Measurements from ENCODE around the gene PNKP. TPM values are rescaled to one million over a fixed set of nuclear protein-coding genes. Genes with fewer than 3 reads are reported as not detected.
A peak's percentile ranks its signal among the peaks of the same experiment; 100 is the strongest.

PNKP gene
- total RNA-seq, 1 donor: 40.2 TPM

- TF ChIP-seq CTCF (IDR thresholded peaks at IDR 0.05; ENCODE audit: insufficient read depth, low read depth, low read length): no peak
- no peak for DNase-seq (ENCODE audit: low read depth)
- H3K4me3 ChIP-seq (ENCODE audit: low read depth, low read length): no peak overlapping the region
These were observed 41.4 kb upstream of the PNKP start for GRCh38 chr19:49908480-49909420.

GRCh38 chr19:49907745-49908446, 40.5 kb upstream of the PNKP start:
- no peak for DNase-seq (ENCODE audit: low read depth)
- no peak for TF ChIP-seq CTCF (IDR thresholded peaks at IDR 0.05; ENCODE audit: insufficient read depth, low read depth, low read length)
- no peak overlapping the region for H3K4me3 ChIP-seq (ENCODE audit: low read depth, low read length)

GRCh38 chr19:49906879-49907564, 39.6 kb upstream of the PNKP start:
- TF ChIP-seq CTCF (IDR thresholded peaks at IDR 0.05; ENCODE audit: insufficient read depth, low read depth, low read length): no peak
- H3K4me3 ChIP-seq (ENCODE audit: low read depth, low read length): no peak overlapping the region
- DNase-seq (ENCODE audit: low read depth): no peak

GRCh38 chr19:49904136-49904535, 36.8 kb upstream of the PNKP start:
- TF ChIP-seq CTCF (IDR thresholded peaks at IDR 0.05; ENCODE audit: insufficient read depth, low read depth, low read length): no peak
- H3K4me3 ChIP-seq (ENCODE audit: low read depth, low read length): no peak overlapping the region
- DNase-seq (ENCODE audit: low read depth): no peak

GRCh38 chr19:49896863-49897621, 29.7 kb upstream of the PNKP start, which contains the start of gene IL4I1:
IL4I1 (minus strand) TSS chr19:49896887; CDS start chr19:49896160, 727 bp downstream.
- no peak within 1 kb of the TSS for H3K4me3 ChIP-seq (ENCODE audit: low read depth, low read length)
- DNase-seq (ENCODE audit: low read depth): peak; percentile 24
- no peak for TF ChIP-seq CTCF (IDR thresholded peaks at IDR 0.05; ENCODE audit: insufficient read depth, low read depth, low read length)
